ENCODE data around the gene BNIP2.
"Not testable (repeated sequence)": the region's sequence is repeated elsewhere in the genome, so short reads cannot be mapped to it uniquely, and the experiment has no call there.

Gene BNIP2

GRCh38 chr15:59688782-59689625 is at the start of gene BNIP2:
Gene BNIP2, minus strand, starts transcription at chr15:59689320. Its CDS starts 6,863 bp downstream, at chr15:59682457.
- peak; percentile 95 to 98 for DNase-seq

- no peak for DNase-seq
These were observed 49.6 kb upstream of the BNIP2 start for GRCh38 chr15:59738676-59739075.

GRCh38 chr15:59736181-59736580 is 47.1 kb upstream of the BNIP2 start:
- DNase-seq = no peak

- no peak for DNase-seq
These were observed 36.0 kb upstream of the BNIP2 start for GRCh38 chr15:59725151-59725486.

- no peak for DNase-seq
These were observed 34.7 kb upstream of the BNIP2 start for GRCh38 chr15:59723687-59724346.

GRCh38 chr15:59722476-59722875 is 33.4 kb upstream of the BNIP2 start:
- DNase-seq = no peak

GRCh38 chr15:59722037-59722436 is 32.9 kb upstream of the BNIP2 start:
- no peak for DNase-seq

GRCh38 chr15:59721411-59721810 is 32.3 kb upstream of the BNIP2 start:
- DNase-seq = no peak

GRCh38 chr15:59713177-59713576 is 24.1 kb upstream of the BNIP2 start:
- no peak for DNase-seq

GRCh38 chr15:59711451-59712243 is 22.5 kb upstream of the BNIP2 start:
- DNase-seq = no peak

GRCh38 chr15:59707619-59708018 is 18.5 kb upstream of the BNIP2 start:
- no peak for DNase-seq

- DNase-seq = no peak
These were observed 15.1 kb upstream of the BNIP2 start for GRCh38 chr15:59703979-59704796.

- DNase-seq = no peak
These were observed 13.2 kb upstream of the BNIP2 start for GRCh38 chr15:59702351-59702750.

GRCh38 chr15:59701880-59702279 is 12.8 kb upstream of the BNIP2 start:
- no peak for DNase-seq

- DNase-seq = no peak
These were observed 10.8 kb upstream of the BNIP2 start for GRCh38 chr15:59699810-59700431.

GRCh38 chr15:59698065-59698464 is 8.9 kb upstream of the BNIP2 start:
- not testable (repeated sequence) for DNase-seq

- DNase-seq = no peak
These were observed 7.2 kb upstream of the BNIP2 start for GRCh38 chr15:59696332-59696731.

GRCh38 chr15:59694779-59695178 is 5.7 kb upstream of the BNIP2 start:
- no peak for DNase-seq

- DNase-seq = peak; percentile 40 to 72
These were observed 2.2 kb upstream of the BNIP2 start for GRCh38 chr15:59691194-59691805.

- DNase-seq = peak; percentile 77 to 89
These were observed 611 bp upstream of the BNIP2 start for GRCh38 chr15:59689626-59690236.

GRCh38 chr15:59688423-59688781 is 718 bp downstream of the BNIP2 start:
- peak in 1 of 2 experiments; percentile 62 for DNase-seq

All from SW 1271 (cell line).